ENCODE results near the gene BMX. TPM values are rescaled to one million over a fixed set of nuclear protein-coding genes. Genes with fewer than 3 reads are reported as not detected.
A peak's percentile ranks its signal among the peaks of the same experiment; 100 is the strongest.

Gene BMX
- total and polyA plus RNA-seq, 9 of the 15 experiments (the other 6 are each of a cell fraction or from before 2014, with no cell fraction given), result 0.45 to 4.2 (median 1.8) TPM

GRCh38 chrX:15493118-15493962 lies 7.3 kb upstream of the BMX start, which contains the start of gene PIR (continued):
- TF ChIP-seq, protein P1, sequence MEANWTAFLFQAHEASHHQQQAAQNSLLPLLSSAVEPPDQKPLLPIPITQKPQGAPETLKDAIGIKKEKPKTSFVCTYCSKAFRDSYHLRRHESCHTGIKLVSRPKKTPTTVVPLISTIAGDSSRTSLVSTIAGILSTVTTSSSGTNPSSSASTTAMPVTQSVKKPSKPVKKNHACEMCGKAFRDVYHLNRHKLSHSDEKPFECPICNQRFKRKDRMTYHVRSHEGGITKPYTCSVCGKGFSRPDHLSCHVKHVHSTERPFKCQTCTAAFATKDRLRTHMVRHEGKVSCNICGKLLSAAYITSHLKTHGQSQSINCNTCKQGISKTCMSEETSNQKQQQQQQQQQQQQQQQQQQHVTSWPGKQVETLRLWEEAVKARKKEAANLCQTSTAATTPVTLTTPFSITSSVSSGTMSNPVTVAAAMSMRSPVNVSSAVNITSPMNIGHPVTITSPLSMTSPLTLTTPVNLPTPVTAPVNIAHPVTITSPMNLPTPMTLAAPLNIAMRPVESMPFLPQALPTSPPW (CRISPR knock-in tag; IDR thresholded peaks at IDR 0.05), result peak; percentile 64
- no peak for TF ChIP-seq NR2C2 (CRISPR knock-in tag; IDR thresholded peaks at IDR 0.05)
- TF ChIP-seq NR2C2 (tag; IDR thresholded peaks at IDR 0.05), result peak; percentile 51
- TF ChIP-seq SMAD4 (CRISPR knock-in tag; conservative IDR thresholded peaks at IDR 0.05), result peak; percentile 68; the same call in 1 of the 2 replicates
- TF ChIP-seq STAT5A (IDR thresholded peaks at IDR 0.05; ENCODE audit: borderline replicate concordance, low read length), result no peak
- no peak for TF ChIP-seq PCBP1 (IDR thresholded peaks at IDR 0.05; ENCODE audit: low read depth, low read length, poor library complexity, severe bottlenecking)
- TF ChIP-seq GATAD2B (IDR thresholded peaks at IDR 0.05; ENCODE audit: borderline replicate concordance), result 0 out of 2 replicates have a peak, but pooled peaks have one; percentile 48
- TF ChIP-seq ZNF431 (CRISPR knock-in tag; IDR thresholded peaks at IDR 0.05), result 0 out of 2 replicates have a peak, but pooled peaks have one; percentile 19
- TF ChIP-seq CHD2 (IDR thresholded peaks at IDR 0.05; ENCODE audit: low read depth, low read length), result no peak
- no peak for TF ChIP-seq DNMT1 (IDR thresholded peaks at IDR 0.05)
- TF ChIP-seq ZNF41 (CRISPR knock-in tag; conservative IDR thresholded peaks at IDR 0.05), result no peak
- no peak for TF ChIP-seq HMG20A (CRISPR knock-in tag; conservative IDR thresholded peaks at IDR 0.05)
- TF ChIP-seq CEBPB (tag; IDR thresholded peaks at IDR 0.05), result no peak
- no peak for TF ChIP-seq USF1 (CRISPR knock-in tag; IDR thresholded peaks at IDR 0.05)
- TF ChIP-seq CREM (IDR thresholded peaks at IDR 0.05; ENCODE audit: low read depth), result peak; percentile 49; the same call in 1 of the 2 replicates
- TF ChIP-seq NCOA2 (IDR thresholded peaks at IDR 0.05; ENCODE audit: partially characterized antibody in 2 of 2), result no peak
- no peak for TF ChIP-seq HMG20B (CRISPR knock-in tag; IDR thresholded peaks at IDR 0.05)
- peak; percentile 65 for TF ChIP-seq CXXC5 (CRISPR knock-in tag; IDR thresholded peaks at IDR 0.05)
- no peak for TF ChIP-seq ILK (tag; IDR thresholded peaks at IDR 0.05; ENCODE audit: borderline replicate concordance, low read depth)
- no peak for TF ChIP-seq RBM39 (optimal IDR thresholded peaks at IDR 0.05; ENCODE audit: low read depth, low read length)
- no peak for TF ChIP-seq CBX1 (IDR thresholded peaks at IDR 0.05; ENCODE audit: low read depth)
- TF ChIP-seq, protein P2, sequence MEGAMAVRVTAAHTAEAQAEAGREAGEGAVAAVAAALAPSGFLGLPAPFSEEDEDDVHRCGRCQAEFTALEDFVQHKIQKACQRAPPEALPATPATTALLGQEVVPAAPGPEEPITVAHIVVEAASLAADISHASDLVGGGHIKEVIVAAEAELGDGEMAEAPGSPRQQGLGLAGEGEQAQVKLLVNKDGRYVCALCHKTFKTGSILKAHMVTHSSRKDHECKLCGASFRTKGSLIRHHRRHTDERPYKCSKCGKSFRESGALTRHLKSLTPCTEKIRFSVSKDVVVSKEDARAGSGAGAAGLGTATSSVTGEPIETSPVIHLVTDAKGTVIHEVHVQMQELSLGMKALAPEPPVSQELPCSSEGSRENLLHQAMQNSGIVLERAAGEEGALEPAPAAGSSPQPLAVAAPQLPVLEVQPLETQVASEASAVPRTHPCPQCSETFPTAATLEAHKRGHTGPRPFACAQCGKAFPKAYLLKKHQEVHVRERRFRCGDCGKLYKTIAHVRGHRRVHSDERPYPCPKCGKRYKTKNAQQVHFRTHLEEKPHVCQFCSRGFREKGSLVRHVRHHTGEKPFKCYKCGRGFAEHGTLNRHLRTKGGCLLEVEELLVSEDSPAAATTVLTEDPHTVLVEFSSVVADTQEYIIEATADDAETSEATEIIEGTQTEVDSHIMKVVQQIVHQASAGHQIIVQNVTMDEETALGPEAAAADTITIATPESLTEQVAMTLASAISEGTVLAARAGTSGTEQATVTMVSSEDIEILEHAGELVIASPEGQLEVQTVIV (CRISPR knock-in tag; IDR thresholded peaks at IDR 0.05; ENCODE audit: borderline replicate concordance), result no peak
- no peak for TF ChIP-seq ZBTB9 (CRISPR knock-in tag; IDR thresholded peaks at IDR 0.05)
